Ovary (tissue), 9 donors: ENCODE data around the gene PSMC6. TPM values are rescaled to one million over a fixed set of nuclear protein-coding genes. Genes with fewer than 3 reads are reported as not detected.

Source experiments
- DNase-seq, 5 donors: peaks; one replicate each; pipeline ENCODE4 v3.0.0-alpha.2; 2019 to 2020
- H3K27ac ChIP-seq, 2 donors: fragments of 200-600 bp; one replicate each; pipeline versions ENCODE4 v1.5.1 to v1.8.0; 2019 to 2022
- H3K27me3 ChIP-seq: fragments of 200-600 bp; one replicate; pipeline ENCODE4 v1.8.0; 2022
- H3K36me3 ChIP-seq: fragments of 200-600 bp; sonication (generic); one replicate; pipeline ENCODE4 v1.5.1; 2019
- H3K4me1 ChIP-seq: one replicate; pipeline ENCODE4 v1.8.1; 2013; ENCODE audit warnings: mild to moderate bottlenecking, moderate library complexity; ENCODE audit not compliant: insufficient read depth
- H3K4me3 ChIP-seq: fragments of 200-600 bp; sonication (generic); one replicate; pipeline ENCODE4 v1.5.1; 2017
- H3K9me3 ChIP-seq, 2 donors: fragments of 200-600 bp in 1 of 2; sonication (generic) in 1 of 2; one replicate each; pipeline versions ENCODE4 v1.5.1 to v1.8.1; 2013 to 2019; ENCODE audit warnings: mild to moderate bottlenecking in 1 of 2, moderate library complexity in 1 of 2
- CTCF ChIP-seq, 3 donors: fragments of 450-650 bp in 2 of 3; fragments of 200-600 bp in 1 of 3; IDR thresholded peaks; one replicate each; pipeline versions ENCODE4 v1.5.1 to v1.8.0; 2016 to 2022; ENCODE audit warnings: antibody characterized with exemption in 3 of 3, mild to moderate bottlenecking in 1 of 3
- EP300 ChIP-seq: sonication (generic); formaldehyde crosslinking; IDR thresholded peaks from one replicate; pipeline ENCODE4 v1.6.1; 2017; ENCODE audit warnings: antibody characterized with exemption
- POLR2A ChIP-seq: fragments of 450-650 bp; IDR thresholded peaks from one replicate; pipeline ENCODE4 v1.6.1; 2017; ENCODE audit warnings: antibody characterized with exemption, mild to moderate bottlenecking, moderate library complexity
- WGBS, 3 donors: extraction: QIAGEN DNeasy Blood & Tissue Kit in 1 of 3; methylation state at CpG; one replicate each; pipeline versions ENCODE4 v1.1.5 to v1.1.7; 2013 to 2017; 5-methylcytosine and 5-hydroxymethylcytosine counted together
- intact Hi-C, 4 donors: fragments of 100-400 bp; cut with DNase I; formaldehyde crosslinking; loops; one replicate each; pipeline versions ENCODE4 v1.11.0 to v1.15.1; 2022 to 2023
- polyA plus RNA-seq, 2 donors: library from polyadenylated mRNA; stranded (reverse); fragments of 200-250 nt in 1 of 2; fragments of 350-450 nt in 1 of 2; fragmentation: Illumina TruSeq in 1 of 2; extraction: RNeasy Lipid Tissue Mini Kit (QIAGEN cat#74804) in 1 of 2; gene quantifications; one replicate each; pipeline ENCODE4 v1.2.3, GENCODE V29; 2013 to 2014
- total RNA-seq, 7 donors: library from RNA; depleted of rRNA in 2 of 7; stranded (reverse); fragments of >200 nt in 2 of 7; fragmentation: NEBNext Ultra II Directional in 3 of 7; extraction: Animal tissue kit (Norgen Biotek cat#: 25700) in 3 of 7; gene quantifications; one replicate each; pipeline versions ENCODE4 v1.1.0 to v1.2.4, GENCODE V29; 2016 to 2023
- donor health status: DM: no; HTN: no; CAD: no; lungs with moderate emphysema.
- donor health status: DM: no; HTN: no; CAD: no.
- donor health status: Bipolar disorder and iron deficiency.
- donor health status: DM: yes; HTN: yes; CAD: no.
- donor health status: DM: no; HTN: no; CAD: no.
- donor health status: DM: yes; HTN: yes; CAD: no.

The PSMC6 gene
- total and polyA plus RNA-seq, 9 donors, result 52.5 to 78.5 (median 71.2) TPM

- intact Hi-C loops, result no loop called here
- no peak overlapping the region for H3K27ac ChIP-seq
- no peaks in the 10 kb centered on the region for H3K9me3 ChIP-seq
- DNase-seq, result no peak
- H3K36me3 ChIP-seq, result no peaks in the 10 kb centered on the region
- peak overlapping the region; percentile 12 for H3K4me3 ChIP-seq
- peaks cover 5% of the 10 kb centered on the region for H3K4me1 ChIP-seq
- no peaks in the 10 kb centered on the region for H3K27me3 ChIP-seq
- WGBS, 3 donors, result 4 to 5% (median 4%) methylated on average over 8 of the region's 8 CpGs
- no peak for TF ChIP-seq POLR2A
- TF ChIP-seq CTCF (IDR thresholded peaks at IDR 0.05), result no peak
- no peak for TF ChIP-seq EP300
These were observed 22.6 kb downstream of the PSMC6 start for GRCh38 chr14:52729585-52729924.

- TF ChIP-seq CTCF (IDR thresholded peaks at IDR 0.05) (peak in 2 of 3 donors; percentile 18 to 52), EP300 (no peak), POLR2A (peak; percentile 57)
- Histone ChIP-seq H3K9me3 (no peaks in the 10 kb centered on the region), H3K4me3 (peak within 1 kb of the TSS; percentile 71), H3K27ac (peak within 1 kb of the TSS in 1 of 2 donors; percentile 73), H3K4me1 (peaks cover 5% of the 10 kb centered on the region), H3K27me3 (no peaks in the 10 kb centered on the region), H3K36me3 (no peaks in the 10 kb centered on the region)
- WGBS, 3 donors, result 0 to 1% (median 0%) methylated on average over 46 to 72 of the region's 72 CpGs
- intact Hi-C loops, result no loop called here
- DNase-seq, result peak; percentile 97 to 99 (median 99)
These were observed 23.1 kb downstream of the PSMC6 start, which contains the start of gene STYX for GRCh38 chr14:52729925-52730708. Gene STYX, plus strand, starts transcription at chr14:52730166. Its CDS starts 309 bp downstream, at chr14:52730475.

- WGBS, 3 donors, result 0 to 1% (median 1%) methylated on average over 11 of the region's 11 CpGs
- DNase-seq, result no peak
These were observed 23.7 kb downstream of the PSMC6 start for GRCh38 chr14:52730709-52731111.

GRCh38 chr14:52733824-52734223 is 26.8 kb downstream of the PSMC6 start:
- no peak for DNase-seq
- no peaks in the 10 kb centered on the region for H3K9me3 ChIP-seq
- no peaks in the 10 kb centered on the region for H3K27me3 ChIP-seq
- intact Hi-C loops, result no loop called here
- no peak overlapping the region for H3K27ac ChIP-seq
- TF ChIP-seq CTCF (IDR thresholded peaks at IDR 0.05), result no peak
- no peak for TF ChIP-seq POLR2A
- no peak for TF ChIP-seq EP300
- no peak overlapping the region for H3K4me3 ChIP-seq
- H3K4me1 ChIP-seq, result peaks cover 7% of the 10 kb centered on the region
- 94 to 96% (median 94%) methylated on average over 9 of the region's 9 CpGs for WGBS, 3 donors
- no peaks in the 10 kb centered on the region for H3K36me3 ChIP-seq

More at GRCh38 chr14:52730709-52731111, 23.7 kb downstream of the PSMC6 start:
- H3K27me3 ChIP-seq, result no peaks in the 10 kb centered on the region
- peak overlapping the region in 1 of 2 donors; percentile 73 for H3K27ac ChIP-seq
- H3K36me3 ChIP-seq, result no peaks in the 10 kb centered on the region
- TF ChIP-seq POLR2A (no peak), EP300 (no peak), CTCF (IDR thresholded peaks at IDR 0.05) (no peak)
- H3K9me3 ChIP-seq, result no peaks in the 10 kb centered on the region
- intact Hi-C loops, result no loop called here
- H3K4me1 ChIP-seq, result peaks cover 5% of the 10 kb centered on the region
- H3K4me3 ChIP-seq, result peak overlapping the region; percentile 71
